ENCODE data around the gene TPSB2. TPM values are rescaled to one million over a fixed set of nuclear protein-coding genes. Genes with fewer than 3 reads are reported as not detected.

Gene TPSB2
- not detected in 2 replicates for total RNA-seq

GRCh38 chr16:1230084-1230470 is at the start of gene TPSB2:
TPSB2 (minus strand) TSS chr16:1230184; CDS start chr16:1229951, 233 bp downstream.

GRCh38 chr16:1255276-1256122 is 25.5 kb upstream of the TPSB2 start, which contains the start of gene TPSD1:
TPSD1 (plus strand) TSS chr16:1256069; CDS start chr16:1256281, 212 bp downstream.

GRCh38 chr16:1240436-1240835 is 10.5 kb upstream of the TPSB2 start, which contains the start of gene TPSAB1:
TPSAB1 (plus strand) TSS chr16:1240705; CDS start chr16:1240939, 234 bp downstream.

GRCh38 chr16:1225051-1225451 is 4.9 kb downstream of the TPSB2 start, which contains the start of gene TPSG1:
TPSG1 (minus strand) TSS chr16:1225268; CDS start chr16:1225252, 16 bp downstream.

Other genes with a start within 250 kb of the TPSB2 start
- gene SOX8, start 248.4 kb downstream of the TPSB2 start, total RNA-seq, result 1.1 and 1.4 TPM in 2 replicates
- gene SSTR5, start 157.4 kb downstream of the TPSB2 start, total RNA-seq, result not detected in 2 replicates
- gene C1QTNF8, start 133.9 kb downstream of the TPSB2 start, total RNA-seq, result not detected in 2 replicates
- 1.6 and 3.3 TPM in 2 replicates for gene CACNA1H, start 77.1 kb downstream of the TPSB2 start, total RNA-seq
- gene TPSG1, start 4.9 kb downstream of the TPSB2 start, total RNA-seq, result 0.15 TPM in 1 of 2 replicates, not detected in the other
- gene TPSAB1, start 10.5 kb upstream of the TPSB2 start, total RNA-seq, result not detected in 2 replicates
- gene TPSD1, start 25.9 kb upstream of the TPSB2 start, total RNA-seq, result not detected in 2 replicates
- 66.5 and 79.5 TPM in 2 replicates for gene UBE2I, start 79.5 kb upstream of the TPSB2 start, total RNA-seq
- gene BAIAP3, start 103.5 kb upstream of the TPSB2 start, total RNA-seq, result 0.15 and 0.37 TPM in 2 replicates
- 77.4 and 85.3 TPM in 2 replicates for gene TSR3, start 121.7 kb upstream of the TPSB2 start, total RNA-seq
- gene GNPTG, start 121.7 kb upstream of the TPSB2 start, total RNA-seq, result 68.6 and 69.3 TPM in 2 replicates
- gene UNKL, start 184.5 kb upstream of the TPSB2 start, total RNA-seq, result 18.3 and 25.6 TPM in 2 replicates
- 9.3 and 10.5 TPM in 2 replicates for gene UQCC4, start 190.6 kb upstream of the TPSB2 start, total RNA-seq
- gene PERCC1, start 200.9 kb upstream of the TPSB2 start, total RNA-seq, result not detected in 2 replicates
- gene CCDC154, start 214.4 kb upstream of the TPSB2 start, total RNA-seq, result 0.39 TPM in 1 of 2 replicates, not detected in the other
- gene CLCN7, start 244.8 kb upstream of the TPSB2 start, total RNA-seq, result 44.9 and 50.0 TPM in 2 replicates

Data from cardiac ventricle fibroblast (primary cell).